ENCODE measurements around the gene AGPAT4.

Gene AGPAT4

GRCh38 chr6:161279677-161280415 is 6.0 kb upstream of the AGPAT4 start:
- DNase-seq = no peak

- DNase-seq = no peak
Measured at GRCh38 chr6:161276605-161277155, 2.8 kb upstream of the AGPAT4 start.

GRCh38 chr6:161274898-161275297 is 1.0 kb upstream of the AGPAT4 start:
- DNase-seq = no peak

- no peak for DNase-seq
Measured at GRCh38 chr6:161274488-161274858, 612 bp upstream of the AGPAT4 start.

DNA sequence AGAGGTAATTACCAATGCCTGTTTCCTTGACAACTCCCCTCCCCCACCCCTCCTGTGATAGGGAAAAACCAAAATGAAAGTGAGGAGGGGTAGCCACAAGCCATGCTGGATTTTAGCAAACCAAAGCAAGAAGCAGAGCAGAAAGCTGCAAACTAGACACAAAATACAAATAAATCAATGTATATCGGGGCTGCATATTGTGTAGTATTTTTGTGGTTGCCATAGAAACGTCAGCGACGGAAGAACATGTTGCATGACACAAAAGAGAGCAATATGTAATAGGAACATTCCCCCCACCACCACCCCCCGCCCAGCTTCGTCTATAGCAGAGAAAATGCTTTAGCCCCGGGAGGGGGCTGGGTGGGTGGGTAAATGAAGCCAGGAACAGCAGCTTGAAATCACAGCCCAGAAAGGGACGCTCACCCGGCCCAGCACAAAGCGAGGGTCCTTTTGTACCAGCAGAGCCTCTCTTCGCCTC is 548 bp downstream of the AGPAT4 start:
- DNase-seq = no peak

GRCh38 chr6:161272635-161273273 is 1.1 kb downstream of the AGPAT4 start:
- DNase-seq = no peak

- no peak for DNase-seq
Measured at GRCh38 chr6:161271343-161272030, 2.4 kb downstream of the AGPAT4 start.

- DNase-seq = no peak
Measured at GRCh38 chr6:161270116-161270515, 3.7 kb downstream of the AGPAT4 start.

DNA sequence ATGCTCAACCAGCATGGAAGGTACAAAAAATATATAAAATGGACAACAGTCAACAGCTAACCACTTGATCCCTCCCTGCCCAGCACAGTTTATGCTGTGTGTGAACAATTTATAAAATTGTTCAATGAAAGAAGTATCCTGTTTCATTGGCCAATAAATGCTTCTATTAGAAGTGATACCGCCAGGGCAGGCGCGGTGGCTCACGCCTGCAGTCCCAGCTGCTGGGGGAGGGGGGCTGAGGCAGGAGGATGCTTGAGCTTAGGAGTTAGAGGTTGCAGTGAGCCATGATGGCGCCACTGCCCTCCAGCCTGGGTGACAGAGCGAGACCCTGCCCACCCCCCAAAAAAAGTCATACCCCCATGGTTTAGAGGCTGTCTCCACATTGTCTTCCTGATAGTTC is 4.6 kb downstream of the AGPAT4 start:
- no peak for DNase-seq

DNA sequence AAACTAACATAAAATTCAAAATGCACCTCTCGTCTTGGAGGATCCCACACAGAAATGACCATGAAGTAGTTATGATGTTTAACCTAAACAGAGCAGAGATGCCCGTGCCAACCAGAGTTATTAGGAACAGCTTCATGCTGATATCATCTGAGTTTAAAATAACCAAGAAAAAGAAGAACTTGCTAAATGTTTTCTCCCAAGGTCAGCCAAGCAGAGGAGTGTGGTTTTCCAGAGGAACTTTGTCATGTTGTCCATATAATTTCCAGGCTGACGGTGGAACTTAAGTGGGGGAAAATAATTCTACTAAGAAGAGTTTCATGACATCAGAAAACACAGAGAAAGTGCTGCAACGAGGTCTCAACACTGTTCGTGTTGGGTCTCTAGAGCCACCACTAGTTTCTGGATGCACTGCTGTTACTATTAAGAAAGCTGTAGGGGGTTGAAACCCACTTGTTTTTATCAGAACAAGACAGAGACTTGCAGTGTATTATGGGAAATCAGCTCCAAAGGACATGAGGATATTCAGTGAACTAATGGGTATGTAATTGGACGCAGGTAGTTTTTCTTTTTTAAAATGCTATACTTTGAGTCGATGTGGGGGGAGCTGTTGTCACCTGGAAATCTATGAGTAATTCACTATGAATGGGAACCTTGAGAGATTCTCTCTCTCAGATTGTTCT is 5.2 kb downstream of the AGPAT4 start:
- no peak for DNase-seq

DNA sequence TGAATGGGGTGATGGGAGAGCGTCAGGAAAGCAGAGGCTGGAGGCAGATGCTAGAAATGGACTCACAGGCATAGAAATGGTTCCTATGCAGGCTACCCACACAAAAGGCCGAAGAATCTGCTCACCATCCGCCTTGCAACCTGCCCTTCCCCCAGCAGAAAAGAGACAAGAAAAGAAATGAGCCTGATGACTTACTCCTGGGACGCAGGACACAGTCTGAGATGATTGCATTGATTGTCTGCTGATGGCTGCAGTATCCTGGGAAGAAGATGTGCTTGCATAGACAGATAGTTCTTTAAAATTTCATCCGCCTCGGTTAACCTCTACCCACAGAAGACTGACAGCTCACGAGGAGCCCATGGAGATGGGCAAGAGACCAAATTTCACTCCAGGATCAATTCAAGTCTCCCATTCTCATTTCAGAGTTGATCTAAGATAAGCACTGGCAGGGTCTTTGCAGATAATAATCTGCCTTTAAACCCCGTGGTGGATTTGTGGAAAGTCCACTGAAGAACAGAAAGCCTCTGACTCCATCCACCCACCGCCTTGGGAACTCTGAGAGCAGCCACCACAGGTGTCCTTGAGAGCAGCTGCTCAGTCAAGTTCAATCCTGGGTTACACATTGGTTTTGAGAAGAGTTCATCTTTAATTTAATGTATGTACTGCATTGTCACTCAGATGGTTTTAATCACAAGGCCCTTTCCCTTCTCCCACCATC is 7.2 kb downstream of the AGPAT4 start:
- no peak for DNase-seq

DNA sequence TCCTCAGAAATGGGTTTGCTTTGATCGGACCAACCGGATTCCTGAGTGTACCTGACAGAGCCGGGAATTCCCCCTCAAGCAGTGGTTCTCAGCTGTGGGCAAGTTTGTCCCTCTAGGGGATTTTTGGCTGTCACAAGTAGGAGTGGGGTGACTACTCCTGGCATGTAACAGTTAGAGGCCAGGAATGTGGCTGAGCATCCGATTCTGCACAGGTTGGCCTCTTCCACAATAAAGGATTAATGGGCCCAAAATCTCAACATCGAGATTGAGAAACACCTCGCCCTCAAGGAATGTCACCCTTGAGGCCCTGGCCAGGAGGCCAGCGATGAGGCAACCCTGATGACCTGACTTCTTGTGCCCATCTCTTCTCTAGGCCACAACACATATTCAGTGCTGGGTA is 7.9 kb downstream of the AGPAT4 start:
- DNase-seq = no peak

DNA sequence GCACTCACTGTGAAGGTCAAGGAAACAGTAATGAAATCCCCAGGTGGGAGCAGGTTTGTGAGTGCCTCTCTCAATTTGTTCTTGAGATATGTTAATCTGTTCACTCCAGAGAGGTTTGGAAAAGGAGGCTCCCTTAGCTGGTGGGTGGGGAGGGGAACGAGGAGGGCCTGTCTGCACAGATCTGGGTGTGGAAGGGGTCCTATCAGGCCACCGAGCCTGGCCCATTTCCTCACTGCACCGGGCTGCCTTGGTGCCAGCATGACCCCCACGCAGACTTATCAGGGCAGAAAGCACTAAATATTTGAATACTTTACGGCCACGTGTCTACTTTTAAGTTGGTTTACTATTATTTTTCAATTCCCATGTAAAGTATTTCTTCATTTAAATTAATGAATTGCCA is 8.3 kb downstream of the AGPAT4 start:
- no peak for DNase-seq

GRCh38 chr6:161264181-161264580 is 9.7 kb downstream of the AGPAT4 start:
- DNase-seq = no peak

DNA sequence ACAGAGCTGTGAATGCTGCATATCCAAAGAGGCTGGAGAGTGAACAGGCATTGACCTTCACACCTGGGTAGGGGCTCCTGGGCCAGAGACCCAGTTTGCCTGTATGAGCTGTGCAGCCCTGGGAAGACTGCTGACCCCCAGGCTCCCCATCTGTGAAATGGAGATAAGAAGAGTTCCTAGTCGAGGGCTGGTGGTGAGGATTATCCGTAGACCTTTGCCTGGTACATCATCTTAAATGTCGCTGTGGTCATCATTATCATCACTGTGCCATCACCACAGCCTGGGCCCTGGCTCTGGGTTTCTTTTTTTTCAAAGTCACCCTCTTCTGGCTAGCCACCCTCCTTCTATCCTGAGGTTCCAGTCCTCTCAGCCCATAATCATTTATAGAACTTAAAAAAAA is 12.0 kb downstream of the AGPAT4 start:
- no peak for DNase-seq

- DNase-seq = no peak
Measured at GRCh38 chr6:161261325-161261724, 12.5 kb downstream of the AGPAT4 start.

- DNase-seq = no peak
Measured at GRCh38 chr6:161259302-161259701, 14.6 kb downstream of the AGPAT4 start.

DNA sequence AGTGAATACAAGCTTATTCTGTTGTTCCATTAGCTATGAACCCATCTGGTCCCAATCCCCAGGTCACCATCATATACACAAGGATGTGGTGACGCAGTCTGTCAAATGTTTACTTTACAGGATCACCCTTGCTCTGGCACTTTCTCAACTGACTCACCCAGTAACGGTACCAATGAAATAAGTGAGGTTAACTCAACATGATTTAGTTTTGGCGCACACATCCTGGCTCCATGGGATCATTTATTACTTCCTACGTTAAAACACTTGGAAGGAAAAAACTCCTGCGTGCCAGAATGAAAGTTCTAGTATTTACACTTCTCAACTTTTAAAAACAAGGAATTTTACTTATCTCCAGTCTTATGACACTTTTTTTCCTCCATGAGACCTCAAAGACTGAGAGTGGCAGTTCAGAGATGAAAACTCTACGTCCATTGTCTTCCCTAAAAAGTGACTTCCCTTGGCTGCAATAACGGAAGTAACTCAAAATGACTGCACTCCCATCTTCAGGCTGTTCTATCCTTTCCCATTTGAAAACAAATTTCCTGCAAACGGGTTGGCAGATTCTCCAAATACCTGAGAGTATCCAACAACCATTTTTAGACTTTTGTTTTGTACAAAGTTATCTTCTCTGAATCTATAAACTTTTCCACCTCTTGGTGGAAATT is 15.9 kb downstream of the AGPAT4 start:
- no peak for DNase-seq

GRCh38 chr6:161256407-161256806 is 17.5 kb downstream of the AGPAT4 start:
- DNase-seq = no peak

DNA sequence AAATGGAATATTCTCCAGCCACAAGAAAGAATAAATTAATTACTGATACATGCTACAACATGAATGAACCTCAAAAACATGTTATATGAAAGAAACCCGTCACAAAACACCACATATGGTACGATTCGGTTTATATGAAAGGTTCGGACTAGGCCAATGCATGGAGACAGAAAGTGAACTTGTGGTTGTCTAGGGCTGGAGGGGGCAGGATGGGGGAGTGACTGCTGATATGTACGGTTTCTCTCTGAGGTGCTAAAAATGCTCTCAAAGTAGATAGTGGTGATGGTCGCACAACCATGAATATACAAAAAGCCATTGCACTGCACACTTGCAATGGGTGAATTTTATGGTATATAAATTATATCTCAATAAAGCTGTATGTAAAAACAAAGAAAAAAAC is 18.3 kb downstream of the AGPAT4 start:
- DNase-seq = no peak

DNA sequence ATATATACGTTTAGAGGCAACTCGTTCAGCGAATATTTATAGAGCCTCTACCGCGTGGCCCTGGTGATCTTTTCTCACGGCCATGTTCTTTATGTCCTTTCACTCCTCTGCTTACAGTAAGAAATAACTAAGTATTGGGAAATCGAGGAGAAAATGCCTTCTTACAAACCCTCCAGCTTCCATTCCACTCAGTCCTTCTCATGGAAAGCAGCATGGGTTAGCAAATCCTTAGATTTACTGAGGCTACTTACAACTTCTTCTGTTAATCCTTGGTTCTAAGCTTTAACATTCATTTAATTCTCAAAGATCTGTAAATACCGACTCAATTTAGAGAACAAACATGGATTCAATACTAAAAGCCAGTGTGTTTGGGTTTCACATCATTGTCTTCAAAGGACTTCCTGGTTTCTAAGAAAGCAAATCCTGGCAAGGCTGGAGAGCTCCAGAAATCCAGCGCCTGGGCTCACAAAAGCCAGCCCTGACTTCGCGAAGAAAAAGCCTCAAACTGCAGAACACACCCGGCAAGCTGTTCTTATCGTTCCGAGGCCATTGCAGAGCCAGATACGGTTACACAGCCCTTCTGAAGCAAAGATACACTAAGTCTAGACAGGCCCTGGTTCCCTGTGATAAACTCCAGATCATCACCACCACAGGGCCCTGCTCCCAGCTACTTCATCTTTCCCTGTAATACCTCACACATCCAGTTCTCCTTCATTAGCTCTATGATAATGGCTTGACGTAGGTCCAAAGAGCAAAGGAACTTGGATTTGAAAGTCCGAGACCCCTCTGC is 19.2 kb downstream of the AGPAT4 start:
- no peak for DNase-seq
